Liver (tissue), 9 donors: Measurements from ENCODE around the gene PPARA. TPM values are rescaled to one million over a fixed set of nuclear protein-coding genes. Genes with fewer than 3 reads are reported as not detected.

ENCODE experiments used
- DNase-seq: peaks from one replicate; pipeline ENCODE4 v3.0.0-alpha.2; 2017; ENCODE audit warnings: low spot score
- H3K27ac ChIP-seq, 2 donors: one replicate each; pipeline ENCODE4 v1.7.0; 2013; ENCODE audit warnings: inconsistent platforms in 2 of 2, low read length in 2 of 2, control low read depth in 1 of 2, low read depth in 1 of 2, mild to moderate bottlenecking in 1 of 2
- H3K27me3 ChIP-seq, 4 donors: one replicate each; pipeline versions ENCODE4 v1.6.1 to v1.7.0; 2013; ENCODE audit warnings: low read length in 3 of 4, inconsistent platforms in 1 of 4, mild to moderate bottlenecking in 1 of 4, moderate library complexity in 1 of 4; ENCODE audit not compliant: control insufficient read depth in 4 of 4, insufficient read depth in 4 of 4
- H3K36me3 ChIP-seq, 4 donors: one replicate each; pipeline versions ENCODE4 v1.6.1 to v1.7.0; 2013; ENCODE audit warnings: low read length in 3 of 4, mild to moderate bottlenecking in 3 of 4, low read depth in 1 of 4, moderate library complexity in 1 of 4; ENCODE audit not compliant: control insufficient read depth in 4 of 4, insufficient read depth in 3 of 4
- H3K4me1 ChIP-seq, 4 donors: one replicate each; pipeline versions ENCODE4 v1.6.1 to v1.7.0; 2013; ENCODE audit warnings: low read length in 3 of 4, mild to moderate bottlenecking in 3 of 4, moderate library complexity in 1 of 4; ENCODE audit not compliant: control insufficient read depth in 4 of 4, insufficient read depth in 4 of 4
- H3K4me3 ChIP-seq, 3 donors: one replicate each; pipeline versions ENCODE4 v1.6.1 to v1.7.0; 2013; ENCODE audit warnings: low read length in 3 of 3, control low read depth in 1 of 3, low read depth in 1 of 3, mild to moderate bottlenecking in 1 of 3
- H3K9ac ChIP-seq, 2 donors: one replicate each; pipeline ENCODE4 v1.7.0; 2013; ENCODE audit warnings: low read length in 2 of 2, mild to moderate bottlenecking in 2 of 2, moderate library complexity in 2 of 2, control low read depth in 1 of 2, low read depth in 1 of 2
- H3K9me3 ChIP-seq, 4 donors: one replicate each; pipeline versions ENCODE4 v1.6.1 to v1.7.0; 2013; ENCODE audit warnings: low read length in 3 of 4; ENCODE audit not compliant: control insufficient read depth in 4 of 4
- EGR1 ChIP-seq, 2 donors: IDR thresholded peaks; 2 replicates each; pipeline ENCODE4 v1.6.1; 2016 to 2018; ENCODE audit warnings: antibody characterized with exemption in 2 of 2, low read depth in 2 of 2
- FOXA1 ChIP-seq: IDR thresholded peaks from 2 replicates; pipeline ENCODE4 v1.6.1; 2016; ENCODE audit warnings: antibody characterized with exemption
- GABPA ChIP-seq, 2 donors: IDR thresholded peaks in 1 of 2; conservative IDR thresholded peaks in 1 of 2; 2 replicates each; pipeline ENCODE4 v1.6.1; 2016; ENCODE audit warnings: antibody characterized with exemption in 2 of 2, mild to moderate bottlenecking in 1 of 2, moderate library complexity in 1 of 2
- HNF4A ChIP-seq, 2 donors: conservative IDR thresholded peaks; 2 replicates each; pipeline ENCODE4 v1.6.1; 2016; ENCODE audit warnings: antibody characterized with exemption in 2 of 2, mild to moderate bottlenecking in 2 of 2
- HNF4G ChIP-seq: IDR thresholded peaks from 2 replicates; pipeline ENCODE4 v1.6.1; 2016; ENCODE audit warnings: antibody characterized with exemption
- JUND ChIP-seq, 2 donors: IDR thresholded peaks; 2 replicates each; pipeline ENCODE4 v1.6.1; 2016; ENCODE audit warnings: antibody characterized with exemption in 2 of 2
- NR2F2 ChIP-seq: IDR thresholded peaks from 2 replicates; pipeline ENCODE4 v1.6.1; 2016; ENCODE audit warnings: antibody characterized with exemption
- RAD21 ChIP-seq, 2 donors: IDR thresholded peaks; 2 replicates each; pipeline ENCODE4 v1.6.1; 2016; ENCODE audit warnings: antibody characterized with exemption in 2 of 2, mild to moderate bottlenecking in 2 of 2
- RXRA ChIP-seq, 2 donors: IDR thresholded peaks; 2 replicates each; pipeline ENCODE4 v1.6.1; 2017 to 2018; ENCODE audit warnings: antibody characterized with exemption in 2 of 2, mild to moderate bottlenecking in 1 of 2
- whole genome bisulfite sequencing: extraction: QIAGEN DNeasy Blood & Tissue Kit; methylation state at CpG from one replicate; pipeline ENCODE4 v1.1.7; 2013; 5-methylcytosine and 5-hydroxymethylcytosine counted together
- polyA plus RNA-seq, 2 donors: library from polyadenylated mRNA; stranded (reverse) in 1 of 2; unstranded in 1 of 2; fragments of 200-250 nt in 1 of 2; fragments of >200 nt in 1 of 2; fragmentation: Nextera tagmentation in 1 of 2; extraction: Ambion mirVana in 1 of 2; gene quantifications; one replicate each; pipeline versions ENCODE4 v1.2.1 to v1.2.3, GENCODE V29; 2013 to 2015
- total RNA-seq, 2 donors: library from RNA; depleted of rRNA; stranded (reverse); fragments of >200 nt; gene quantifications; one replicate each; pipeline ENCODE4 v1.2.3, GENCODE V29; 2014
- TF ChIP-seq, protein P1 (sequence below): fragments of 150-350 bp; IDR thresholded peaks from 2 replicates; pipeline ENCODE4 v1.5.1; 2017; ENCODE audit warnings: improper control_type of control experiment, low read depth, low read length; ENCODE audit not compliant: missing input control
- TF ChIP-seq, protein P2 (sequence below): IDR thresholded peaks from 2 replicates; pipeline ENCODE4 v1.6.1; 2016; ENCODE audit warnings: antibody characterized with exemption
- TF ChIP-seq, protein P3 (sequence below): IDR thresholded peaks from 2 replicates; pipeline ENCODE4 v1.6.1; 2016; ENCODE audit warnings: antibody characterized with exemption
- donor health status: healthy.
- donor health status: healthy.
- donor health status: healthy.
- donor health status: healthy.
- donor health status: healthy.

PPARA gene
- total and polyA plus RNA-seq, 4 donors, result 31.2 to 78.8 (median 41.3) TPM

DNA sequence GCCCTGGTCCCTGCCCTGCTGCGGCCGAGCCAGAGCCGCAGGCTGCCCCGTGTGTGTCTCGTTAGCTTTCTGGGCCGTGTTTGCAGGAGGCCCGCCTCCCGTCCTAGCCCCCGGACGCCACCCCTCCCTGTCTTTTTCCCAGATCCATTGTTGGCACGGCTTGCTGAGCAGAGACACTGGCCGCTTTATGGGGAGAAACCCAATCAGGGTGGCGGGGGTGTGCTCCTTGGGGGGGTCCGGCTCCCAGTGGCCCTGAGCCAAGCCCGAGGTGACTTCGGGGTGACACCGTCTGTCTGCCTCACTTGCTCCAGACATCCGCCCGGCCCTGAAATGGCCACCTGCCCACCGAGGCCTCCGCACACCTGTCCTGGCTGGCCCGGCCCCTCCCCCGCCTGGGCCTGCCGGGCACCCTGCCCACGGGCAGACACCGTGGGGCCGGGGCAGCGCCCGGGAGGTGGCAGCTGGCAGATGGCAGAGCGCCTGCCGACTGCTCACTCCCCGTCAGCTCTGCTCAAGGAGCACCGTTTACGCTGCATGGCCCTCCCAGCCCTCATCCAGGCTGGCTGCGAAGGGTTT lies 43.1 kb upstream of the PPARA start (continued):
- TF ChIP-seq, protein P1, sequence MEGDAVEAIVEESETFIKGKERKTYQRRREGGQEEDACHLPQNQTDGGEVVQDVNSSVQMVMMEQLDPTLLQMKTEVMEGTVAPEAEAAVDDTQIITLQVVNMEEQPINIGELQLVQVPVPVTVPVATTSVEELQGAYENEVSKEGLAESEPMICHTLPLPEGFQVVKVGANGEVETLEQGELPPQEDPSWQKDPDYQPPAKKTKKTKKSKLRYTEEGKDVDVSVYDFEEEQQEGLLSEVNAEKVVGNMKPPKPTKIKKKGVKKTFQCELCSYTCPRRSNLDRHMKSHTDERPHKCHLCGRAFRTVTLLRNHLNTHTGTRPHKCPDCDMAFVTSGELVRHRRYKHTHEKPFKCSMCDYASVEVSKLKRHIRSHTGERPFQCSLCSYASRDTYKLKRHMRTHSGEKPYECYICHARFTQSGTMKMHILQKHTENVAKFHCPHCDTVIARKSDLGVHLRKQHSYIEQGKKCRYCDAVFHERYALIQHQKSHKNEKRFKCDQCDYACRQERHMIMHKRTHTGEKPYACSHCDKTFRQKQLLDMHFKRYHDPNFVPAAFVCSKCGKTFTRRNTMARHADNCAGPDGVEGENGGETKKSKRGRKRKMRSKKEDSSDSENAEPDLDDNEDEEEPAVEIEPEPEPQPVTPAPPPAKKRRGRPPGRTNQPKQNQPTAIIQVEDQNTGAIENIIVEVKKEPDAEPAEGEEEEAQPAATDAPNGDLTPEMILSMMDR, result no peak
- TF ChIP-seq FOXA1 (no peak), HNF4G (no peak)

DNA sequence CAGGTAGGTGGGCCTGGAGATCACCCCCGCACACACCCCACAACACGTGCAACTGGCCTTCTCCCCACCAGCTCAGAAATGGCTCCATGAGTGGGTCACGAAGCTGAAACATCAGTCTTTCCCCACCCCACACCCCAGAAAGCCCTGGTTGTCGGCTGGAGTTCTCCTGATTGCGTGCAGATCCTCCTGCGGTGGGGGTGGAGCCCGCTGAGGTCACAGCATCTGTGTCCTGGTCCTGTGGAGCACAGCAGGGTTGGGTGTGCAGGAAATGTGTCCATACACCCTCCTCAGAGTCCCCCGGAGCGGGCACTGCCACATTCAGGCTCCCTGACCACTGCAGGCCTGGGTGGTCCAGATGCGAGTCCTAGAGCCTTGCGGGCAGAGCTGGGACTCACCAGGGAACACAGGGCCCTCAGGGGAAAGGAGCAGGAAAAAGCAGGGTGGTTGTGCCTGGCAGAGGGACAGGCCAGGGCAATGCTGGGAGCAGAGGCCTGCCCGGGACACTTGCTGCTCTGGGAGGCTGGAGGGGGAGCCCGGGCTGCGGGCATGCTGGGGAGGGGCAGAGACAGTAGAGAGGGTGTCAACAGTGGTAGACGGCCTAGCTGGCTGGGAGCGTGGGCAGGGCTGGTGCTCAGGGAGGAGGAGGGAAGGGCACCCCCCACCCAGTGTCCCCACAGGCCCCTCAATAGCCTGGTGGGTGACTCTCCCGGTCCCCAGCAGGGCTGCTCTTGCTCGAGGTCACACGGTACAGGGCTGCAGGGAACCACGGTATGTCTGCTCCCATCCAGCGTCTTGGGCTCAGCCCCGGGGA lies 42.4 kb upstream of the PPARA start:
- no peaks in the 10 kb centered on the region for H3K27me3 ChIP-seq
- H3K4me3 ChIP-seq, result no peak overlapping the region
- no peak for DNase-seq
- 57% methylated on average over 22 of the region's 22 CpGs for WGBS
- TF ChIP-seq HNF4A (conservative IDR thresholded peaks at IDR 0.05), result no peak
- TF ChIP-seq RXRA (IDR thresholded peaks at IDR 0.05), result no peak
- TF ChIP-seq NR2F2, result no peak
- TF ChIP-seq, protein P2, sequence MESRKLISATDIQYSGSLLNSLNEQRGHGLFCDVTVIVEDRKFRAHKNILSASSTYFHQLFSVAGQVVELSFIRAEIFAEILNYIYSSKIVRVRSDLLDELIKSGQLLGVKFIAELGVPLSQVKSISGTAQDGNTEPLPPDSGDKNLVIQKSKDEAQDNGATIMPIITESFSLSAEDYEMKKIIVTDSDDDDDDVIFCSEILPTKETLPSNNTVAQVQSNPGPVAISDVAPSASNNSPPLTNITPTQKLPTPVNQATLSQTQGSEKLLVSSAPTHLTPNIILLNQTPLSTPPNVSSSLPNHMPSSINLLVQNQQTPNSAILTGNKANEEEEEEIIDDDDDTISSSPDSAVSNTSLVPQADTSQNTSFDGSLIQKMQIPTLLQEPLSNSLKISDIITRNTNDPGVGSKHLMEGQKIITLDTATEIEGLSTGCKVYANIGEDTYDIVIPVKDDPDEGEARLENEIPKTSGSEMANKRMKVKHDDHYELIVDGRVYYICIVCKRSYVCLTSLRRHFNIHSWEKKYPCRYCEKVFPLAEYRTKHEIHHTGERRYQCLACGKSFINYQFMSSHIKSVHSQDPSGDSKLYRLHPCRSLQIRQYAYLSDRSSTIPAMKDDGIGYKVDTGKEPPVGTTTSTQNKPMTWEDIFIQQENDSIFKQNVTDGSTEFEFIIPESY, result no peak
- TF ChIP-seq EGR1 (IDR thresholded peaks at IDR 0.05; ENCODE audit: low read depth in 2 of 2), result no peak
- TF ChIP-seq, protein P3, sequence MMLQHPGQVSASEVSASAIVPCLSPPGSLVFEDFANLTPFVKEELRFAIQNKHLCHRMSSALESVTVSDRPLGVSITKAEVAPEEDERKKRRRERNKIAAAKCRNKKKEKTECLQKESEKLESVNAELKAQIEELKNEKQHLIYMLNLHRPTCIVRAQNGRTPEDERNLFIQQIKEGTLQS, result no peak
- peaks cover 55 to 86% (median 68%) of the 10 kb centered on the region in 4 donors for H3K4me1 ChIP-seq
- no peak overlapping the region for H3K9ac ChIP-seq
- H3K36me3 ChIP-seq, result peaks cover 0 to 5% (median 3%) of the 10 kb centered on the region in 4 donors
- H3K9me3 ChIP-seq, result no peaks in the 10 kb centered on the region
- H3K27ac ChIP-seq, result peak overlapping the region; percentile 70 to 76

DNA sequence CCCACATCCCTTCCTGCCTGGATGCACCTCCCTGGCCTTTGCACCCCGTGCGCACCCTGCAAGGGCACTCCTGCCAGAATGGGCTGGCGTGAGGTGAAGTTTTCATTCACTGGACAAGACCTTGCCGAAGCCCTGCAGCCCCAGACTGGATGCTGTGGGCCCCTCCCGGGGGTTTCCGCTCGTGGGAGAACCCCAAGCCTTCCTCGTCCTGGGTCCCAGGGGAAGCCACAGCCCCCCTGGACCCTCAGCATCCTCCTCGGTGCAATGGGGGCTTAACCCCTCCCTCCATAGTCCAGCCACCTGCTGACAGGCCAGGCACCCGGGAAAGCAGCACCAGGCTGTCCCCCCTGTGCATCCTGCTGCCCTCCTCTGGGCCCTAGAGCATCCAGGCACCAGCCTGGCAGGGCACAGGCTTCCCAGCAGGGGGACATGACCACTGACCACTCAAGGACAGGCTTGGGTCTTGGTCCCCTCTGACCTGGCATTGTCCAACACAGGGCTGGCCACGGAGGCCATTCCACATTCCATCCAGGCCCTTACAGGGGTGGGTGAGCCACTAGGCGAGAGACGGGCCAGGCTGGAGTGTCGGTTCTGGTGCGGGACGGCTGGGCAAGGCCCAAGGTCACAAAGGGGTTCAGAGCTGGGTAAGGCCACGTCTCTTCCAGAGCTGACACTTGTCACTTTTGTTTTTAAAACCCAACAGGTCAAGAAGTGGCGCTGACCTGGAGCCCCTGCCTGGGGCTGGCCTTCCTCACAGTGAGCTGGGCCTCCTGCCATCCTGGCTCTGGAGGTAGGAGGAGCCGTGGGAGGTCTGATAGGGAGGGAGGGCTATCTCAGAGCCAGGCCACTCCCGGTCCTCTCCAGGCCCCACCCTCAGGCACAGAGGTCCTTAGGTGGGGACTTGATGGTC lies 41.5 kb upstream of the PPARA start:
- peak; percentile 66 for TF ChIP-seq NR2F2
- TF ChIP-seq GABPA (IDR thresholded peaks at IDR 0.05 in 1 of 2, conservative IDR thresholded peaks at IDR 0.05 in 1 of 2), result no peak
- no peak for TF ChIP-seq RXRA (IDR thresholded peaks at IDR 0.05)
- TF ChIP-seq, protein P1, result no peak
- no peak for TF ChIP-seq JUND (IDR thresholded peaks at IDR 0.05)
- peak in 1 of 2 donors; percentile 40 for TF ChIP-seq RAD21 (IDR thresholded peaks at IDR 0.05)
- Histone ChIP-seq H3K4me1 (peaks cover 47 to 83% (median 63%) of the 10 kb centered on the region in 4 donors), H3K9me3 (no peaks in the 10 kb centered on the region), H3K27ac (peak overlapping the region in 1 of 2 donors; percentile 76), H3K27me3 (no peaks in the 10 kb centered on the region), H3K9ac (no peak overlapping the region), H3K36me3 (peaks cover 0 to 7% (median 4%) of the 10 kb centered on the region in 4 donors), H3K4me3 (no peak overlapping the region)
- peak; percentile 49 for DNase-seq
- 46% methylated on average over 20 of the region's 20 CpGs for WGBS
